Esophagus muscularis mucosa (tissue), 4 donors: Measurements from ENCODE around the gene EED. TPM values are rescaled to one million over a fixed set of nuclear protein-coding genes. Genes with fewer than 3 reads are reported as not detected.

Experiments used
- DNase-seq: peaks from one replicate; pipeline ENCODE4 v3.0.0-alpha.2; 2017; ENCODE audit errors: extremely low spot score
- H3K27ac ChIP-seq, 4 donors: fragments of 200-600 bp; sonication (generic); replicated peaks in 1 of 4; 1 replicate in 3 of 4; 2 replicates in 1 of 4; pipeline ENCODE4 v1.5.1; 2016 to 2019; ENCODE audit warnings: mild to moderate bottlenecking in 1 of 4
- H3K27me3 ChIP-seq, 4 donors: fragments of 200-600 bp; sonication (generic); one replicate each; pipeline versions ENCODE4 v1.5.1 to v1.6.0; 2016 to 2019
- H3K36me3 ChIP-seq, 4 donors: fragments of 200-600 bp; sonication (generic); one replicate each; pipeline ENCODE4 v1.5.1; 2016 to 2019
- H3K4me1 ChIP-seq, 4 donors: fragments of 200-600 bp; sonication (generic); one replicate each; pipeline ENCODE4 v1.5.1; 2016 to 2019
- H3K4me3 ChIP-seq, 4 donors: fragments of 200-600 bp; sonication (generic); 1 replicate in 2 of 4; 2 replicates in 2 of 4; pipeline ENCODE4 v1.5.1; 2016 to 2019; ENCODE audit warnings: mild to moderate bottlenecking in 4 of 4, moderate library complexity in 1 of 4
- H3K9me3 ChIP-seq, 4 donors: fragments of 200-600 bp; sonication (generic); 1 replicate in 3 of 4; 2 replicates in 1 of 4; pipeline ENCODE4 v1.5.1; 2016 to 2019
- CTCF ChIP-seq, 3 experiments: fragments of 200-600 bp in 2 of 3; fragments of 450-650 bp in 1 of 3; sonication (generic) in 2 of 3; IDR thresholded peaks; one replicate each; pipeline ENCODE4 v1.5.1; 2017 to 2019; ENCODE audit warnings: antibody characterized with exemption in 3 of 3, mild to moderate bottlenecking in 2 of 3, moderate library complexity in 1 of 3
- EP300 ChIP-seq: sonication (generic); formaldehyde crosslinking; IDR thresholded peaks from one replicate; pipeline ENCODE4 v1.6.1; 2017; ENCODE audit warnings: antibody characterized with exemption
- POLR2A ChIP-seq: fragments of 450-650 bp; IDR thresholded peaks from one replicate; pipeline ENCODE4 v1.6.1; 2017; ENCODE audit warnings: antibody characterized with exemption, moderate library complexity, mild to moderate bottlenecking, low read depth
- POLR2AphosphoS5 ChIP-seq, 2 donors: sonication (generic); formaldehyde crosslinking; IDR thresholded peaks; one replicate each; pipeline ENCODE4 v1.6.1; 2017; ENCODE audit warnings: antibody characterized with exemption in 2 of 2
- WGBS: methylation state at CpG from one replicate; pipeline ENCODE4 v1.1.5; 2018; 5-methylcytosine and 5-hydroxymethylcytosine counted together
- intact Hi-C: fragments of 100-400 bp; cut with DNase I; formaldehyde crosslinking; loops from one replicate; pipeline ENCODE4 v1.15.1; 2023
- total RNA-seq, 4 donors: library from RNA; depleted of rRNA; stranded (reverse); fragments of >200 nt; gene quantifications; one replicate each; pipeline versions ENCODE4 v1.1.0 to v1.2.1, GENCODE V29; 2016

Gene EED
- 10 to 100 TPM; 11.1 to 14.7 (median 13.4) TPM for total RNA-seq

DNA sequence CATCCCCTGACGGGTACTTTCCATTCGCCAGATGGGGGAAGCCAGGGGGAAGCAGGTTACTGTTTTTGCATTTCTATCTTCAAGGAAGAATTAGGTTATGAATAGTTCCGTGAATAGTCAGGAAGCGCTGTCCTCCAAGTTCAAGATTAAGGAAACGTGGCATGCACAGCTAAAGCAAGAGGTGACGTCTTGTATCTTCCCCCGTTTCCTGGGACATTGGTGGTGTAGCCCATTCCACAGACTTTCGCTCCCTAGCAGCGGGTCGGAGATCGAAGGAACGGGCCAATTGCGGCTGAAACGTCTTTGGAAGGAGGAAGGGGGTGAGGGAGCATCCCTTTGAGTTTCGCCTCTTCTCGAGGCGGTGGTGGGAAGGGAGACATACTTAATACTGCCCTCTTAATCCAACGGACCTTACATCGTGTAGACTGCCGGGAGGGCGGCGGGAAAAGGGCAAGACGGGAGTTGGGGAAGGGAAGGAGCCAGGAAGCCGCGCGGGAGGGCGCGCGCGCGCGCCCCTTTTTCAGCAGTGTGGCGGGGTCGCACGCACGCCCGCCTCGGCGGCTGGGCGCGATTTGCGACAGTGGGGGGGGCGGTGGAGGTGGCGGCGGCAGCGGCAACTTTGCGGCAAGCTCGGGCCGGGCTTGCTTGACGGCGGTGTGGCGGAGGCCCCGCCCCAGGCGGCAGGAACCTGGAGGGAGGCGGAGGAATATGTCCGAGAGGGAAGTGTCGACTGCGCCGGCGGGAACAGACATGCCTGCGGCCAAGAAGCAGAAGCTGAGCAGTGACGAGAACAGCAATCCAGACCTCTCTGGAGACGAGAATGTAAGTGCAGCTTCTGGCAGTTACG lies at the start of gene EED:
Gene EED (plus strand): TSS at position 232 of the 847 bp plus-strand sequence. CDS start 477 bp downstream, at position 709.
- intact Hi-C loops: loop anchor here (5.0 kb wide), 1 partner anchor 58 kb away; the partner anchor contains the start of gene HIKESHI
- peak within 1 kb of the TSS; percentile 97 to 99 (median 99) for H3K27ac ChIP-seq
- 1% methylated on average over 38 of the region's 64 CpGs for WGBS

GRCh38 chr11:86194998-86195397 lies 49.6 kb upstream of the EED start:
- WGBS: 97% methylated on average over 18 of the region's 18 CpGs
- intact Hi-C loops: loop anchor here (5.0 kb wide), 1 partner anchor 153 kb away; no protein-coding TSS in a partner anchor
- Histone ChIP-seq H3K27me3 (no peaks in the 10 kb centered on the region), H3K4me3 (no peak overlapping the region), H3K36me3 (no peaks in the 10 kb centered on the region), H3K9me3 (no peaks in the 10 kb centered on the region), H3K4me1 (peaks cover 14 to 40% (median 39%) of the 10 kb centered on the region in 4 donors), H3K27ac (no peak overlapping the region)
- TF ChIP-seq POLR2AphosphoS5 (IDR thresholded peaks at IDR 0.05): no peak
- no peak for TF ChIP-seq POLR2A
- no peak for TF ChIP-seq EP300
- no peak for TF ChIP-seq CTCF (IDR thresholded peaks at IDR 0.05)
- no peak for DNase-seq

More for the DNA sequence above, at the start of gene EED:
- H3K36me3 ChIP-seq: no peaks in the 10 kb centered on the region
- DNase-seq: peak; percentile 96
- peaks cover 18 to 45% (median 33%) of the 10 kb centered on the region in 4 donors for H3K4me1 ChIP-seq
- peak; percentile 69 to 88 for TF ChIP-seq POLR2AphosphoS5 (IDR thresholded peaks at IDR 0.05)
- peak in 1 of 3 experiments; percentile 12 for TF ChIP-seq CTCF (IDR thresholded peaks at IDR 0.05)
- TF ChIP-seq POLR2A: no peak
- no peaks in the 10 kb centered on the region for H3K9me3 ChIP-seq
- no peaks in the 10 kb centered on the region for H3K27me3 ChIP-seq
- H3K4me3 ChIP-seq: peak within 1 kb of the TSS; percentile 71 to 86 (median 83)

GRCh38 chr11:86196085-86196696 lies 48.4 kb upstream of the EED start:
- H3K36me3 ChIP-seq: no peaks in the 10 kb centered on the region
- no peak overlapping the region for H3K27ac ChIP-seq
- DNase-seq: no peak
- TF ChIP-seq EP300: no peak
- TF ChIP-seq POLR2AphosphoS5 (IDR thresholded peaks at IDR 0.05): no peak
- no peak for TF ChIP-seq POLR2A
- no peak for TF ChIP-seq CTCF (IDR thresholded peaks at IDR 0.05)
- no peaks in the 10 kb centered on the region for H3K9me3 ChIP-seq
- WGBS: 74% methylated on average over 6 of the region's 6 CpGs
- intact Hi-C loops: loop anchor here (5.0 kb wide), 1 partner anchor 154 kb away; no protein-coding TSS in a partner anchor
- no peaks in the 10 kb centered on the region for H3K27me3 ChIP-seq
- H3K4me3 ChIP-seq: no peak overlapping the region
- H3K4me1 ChIP-seq: peaks cover 14 to 43% (median 42%) of the 10 kb centered on the region in 4 donors

DNA sequence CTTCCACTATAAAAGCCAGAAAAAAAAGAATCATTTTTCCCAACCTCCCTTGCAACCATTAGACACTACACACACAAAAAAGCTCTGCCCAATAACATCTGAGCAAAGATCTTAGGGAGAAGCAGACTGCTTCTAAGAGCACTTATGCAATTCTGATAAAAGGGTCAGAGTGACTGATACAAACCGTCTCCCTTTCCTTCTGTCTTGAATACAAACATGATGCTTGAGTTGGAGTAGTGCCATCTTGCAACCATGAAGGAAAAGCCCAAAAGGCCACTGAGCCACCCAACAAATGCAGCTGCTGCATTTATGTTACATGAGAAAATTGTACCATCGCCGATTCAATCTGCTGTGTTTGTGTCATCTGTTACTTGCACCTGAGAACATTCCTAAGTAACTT lies 47.6 kb upstream of the EED start:
- intact Hi-C loops: loop anchor here (5.0 kb wide), 1 partner anchor 155 kb away; no protein-coding TSS in a partner anchor
- peaks cover 14 to 44% (median 42%) of the 10 kb centered on the region in 4 donors for H3K4me1 ChIP-seq
- WGBS: 66% methylated on average over 3 of the region's 3 CpGs
- TF ChIP-seq POLR2AphosphoS5 (IDR thresholded peaks at IDR 0.05) (no peak), EP300 (no peak), CTCF (IDR thresholded peaks at IDR 0.05) (no peak), POLR2A (no peak)
- H3K36me3 ChIP-seq: no peaks in the 10 kb centered on the region
- no peaks in the 10 kb centered on the region for H3K9me3 ChIP-seq
- no peak overlapping the region for H3K4me3 ChIP-seq
- no peak for DNase-seq
- no peak overlapping the region for H3K27ac ChIP-seq
- H3K27me3 ChIP-seq: no peaks in the 10 kb centered on the region
